Neural progenitor cell (in vitro differentiated cells): Measurements from ENCODE around the gene TBC1D14. TPM values are rescaled to one million over a fixed set of nuclear protein-coding genes. Genes with fewer than 3 reads are reported as not detected.
A peak's percentile ranks its signal among the peaks of the same experiment; 100 is the strongest.

Experiments used
- DNase-seq: peaks from one replicate; pipeline ENCODE4 v3.0.0-alpha.2; 2016; ENCODE audit warnings: low spot score
- H2AFZ ChIP-seq: fragments of 200-600 bp; sonication (generic); replicated peaks from 2 replicates; pipeline ENCODE4 v1.6.1; 2016; ENCODE audit warnings: antibody characterized with exemption
- H3F3A ChIP-seq: fragments of 200-600 bp; sonication (generic); 2 replicates; pipeline ENCODE4 v1.6.1; 2016; ENCODE audit warnings: antibody characterized with exemption, low read depth
- H3K27ac ChIP-seq: fragments of 200-600 bp; sonication (generic); 2 replicates; pipeline ENCODE4 v1.5.1; 2016; ENCODE audit warnings: mild to moderate bottlenecking
- H3K27me3 ChIP-seq: fragments of 200-600 bp; sonication (generic); 2 replicates; pipeline ENCODE4 v1.6.1; 2016; ENCODE audit warnings: mild to moderate bottlenecking, moderate library complexity
- H3K36me3 ChIP-seq: fragments of 200-600 bp; sonication (generic); 2 replicates; pipeline ENCODE4 v1.5.1; 2016
- H3K4me1 ChIP-seq: fragments of 200-600 bp; sonication (generic); 2 replicates; pipeline ENCODE4 v1.6.1; 2016; ENCODE audit warnings: mixed run types
- H3K4me2 ChIP-seq: fragments of 200-600 bp; sonication (generic); 2 replicates; pipeline ENCODE4 v1.6.1; 2016
- H3K4me3 ChIP-seq: fragments of 200-600 bp; sonication (generic); 2 replicates; pipeline ENCODE4 v1.5.1; 2016
- H3K79me2 ChIP-seq: fragments of 200-600 bp; sonication (generic); 2 replicates; pipeline ENCODE4 v1.6.1; 2016; ENCODE audit warnings: low read depth
- H3K9ac ChIP-seq: fragments of 200-600 bp; sonication (generic); 2 replicates; pipeline ENCODE4 v1.6.1; 2016
- H3K9me3 ChIP-seq: fragments of 200-600 bp; sonication (generic); 2 replicates; pipeline ENCODE4 v1.5.1; 2016; ENCODE audit warnings: low read depth
- H4K20me1 ChIP-seq: fragments of 200-600 bp; sonication (generic); 2 replicates; pipeline ENCODE4 v1.6.1; 2016; ENCODE audit warnings: low read depth
- H3K27ac Mint-ChIP-seq: 3 replicates; pipeline ENCODE4 v1.8.0; 2021; ENCODE audit warnings: mixed read lengths
- H3K27me3 Mint-ChIP-seq: 2 replicates; pipeline ENCODE4 v1.8.0; 2022; ENCODE audit warnings: low read depth, mild to moderate bottlenecking, inconsistent platforms, moderate library complexity, mixed read lengths; ENCODE audit not compliant: insufficient read depth
- H3K36me3 Mint-ChIP-seq: 3 replicates; pipeline ENCODE4 v1.8.0; 2021; ENCODE audit warnings: mixed read lengths
- H3K4me1 Mint-ChIP-seq: 3 replicates; pipeline ENCODE4 v1.8.0; 2021; ENCODE audit warnings: mixed read lengths
- H3K4me3 Mint-ChIP-seq: 3 replicates; pipeline ENCODE4 v1.8.0; 2021; ENCODE audit warnings: mild to moderate bottlenecking, moderate library complexity, mixed read lengths
- H3K9me3 Mint-ChIP-seq: 3 replicates; pipeline ENCODE4 v1.8.0; 2020; ENCODE audit warnings: mixed read lengths
- CTCF ChIP-seq: fragments of 200-600 bp; sonication (generic); IDR thresholded peaks from 2 replicates; pipeline ENCODE4 v1.5.1; 2017; ENCODE audit warnings: antibody characterized with exemption, mild to moderate bottlenecking
- EZH2 ChIP-seq: fragments of 200-600 bp; sonication (generic); IDR thresholded peaks from 2 replicates; pipeline ENCODE4 v1.6.1; 2017; ENCODE audit warnings: antibody characterized with exemption, mild to moderate bottlenecking, moderate library complexity
- EZH2phosphoT487 ChIP-seq: fragments of 200-600 bp; sonication (generic); IDR thresholded peaks from 2 replicates; pipeline ENCODE4 v1.6.1; 2017; ENCODE audit warnings: antibody characterized with exemption
- total RNA-seq: library from RNA; depleted of rRNA; stranded (reverse); fragments of >200 nt; gene quantifications from 2 replicates; pipeline ENCODE4 v1.2.3, GENCODE V29; 2015; ENCODE audit warnings: low replicate concordance

The TBC1D14 gene
- total RNA-seq, 1 donor from 2014 or later = 47.9 TPM

- Histone ChIP-seq H2AFZ (no peak overlapping the region), H3K4me3 (no peak overlapping the region), H3K27ac (no peak overlapping the region), H3K9ac (no peak overlapping the region), H3K79me2 (peaks cover 23% of the 10 kb centered on the region), H3F3A (peaks cover 17% of the 10 kb centered on the region), H3K9me3 (no peaks in the 10 kb centered on the region), H3K27me3 (peaks cover 35% of the 10 kb centered on the region), H3K4me1 (peaks cover 8% of the 10 kb centered on the region), H4K20me1 (peaks cover 31% of the 10 kb centered on the region), H3K36me3 (no peaks in the 10 kb centered on the region), H3K4me2 (no peak overlapping the region)
- Mint-ChIP-seq H3K36me3 (peaks cover 9% of the 10 kb centered on the region), H3K4me1 (peaks cover 29% of the 10 kb centered on the region), H3K4me3 (no peak overlapping the region), H3K9me3 (peaks cover 5% of the 10 kb centered on the region), H3K27me3 (peaks cover 9% of the 10 kb centered on the region), H3K27ac (no peak overlapping the region)
- TF ChIP-seq EZH2 = no peak
- no peak for TF ChIP-seq EZH2phosphoT487
- no peak for TF ChIP-seq CTCF
- DNase-seq = no peak
Observed at GRCh38 chr4:7040765-7041164, 131.1 kb downstream of the TBC1D14 start.

GRCh38 chr4:7041246-7041645, 131.6 kb downstream of the TBC1D14 start:
- Histone ChIP-seq H3K9ac (no peak overlapping the region), H3K9me3 (no peaks in the 10 kb centered on the region), H3K4me2 (peak overlapping the region; percentile 90), H3F3A (peaks cover 17% of the 10 kb centered on the region), H3K27me3 (peaks cover 35% of the 10 kb centered on the region), H3K27ac (no peak overlapping the region), H2AFZ (no peak overlapping the region), H3K4me1 (peaks cover 8% of the 10 kb centered on the region), H3K4me3 (no peak overlapping the region), H3K36me3 (no peaks in the 10 kb centered on the region), H3K79me2 (peaks cover 28% of the 10 kb centered on the region), H4K20me1 (peaks cover 36% of the 10 kb centered on the region)
- Mint-ChIP-seq H3K36me3 (peaks cover 9% of the 10 kb centered on the region), H3K4me3 (peak overlapping the region; percentile 92), H3K4me1 (peaks cover 29% of the 10 kb centered on the region), H3K9me3 (peaks cover 5% of the 10 kb centered on the region), H3K27ac (peak overlapping the region; percentile 42), H3K27me3 (peaks cover 9% of the 10 kb centered on the region)
- DNase-seq = no peak
- no peak for TF ChIP-seq EZH2
- no peak for TF ChIP-seq CTCF
- TF ChIP-seq EZH2phosphoT487 = no peak

- Histone ChIP-seq H3K4me2 (peak overlapping the region; percentile 90), H3K27me3 (peaks cover 35% of the 10 kb centered on the region), H3K9ac (no peak overlapping the region), H4K20me1 (peaks cover 43% of the 10 kb centered on the region), H3K27ac (no peak overlapping the region), H2AFZ (peak overlapping the region; percentile 74), H3K9me3 (no peaks in the 10 kb centered on the region), H3K4me1 (peaks cover 8% of the 10 kb centered on the region), H3K4me3 (peak overlapping the region; percentile 67), H3K36me3 (no peaks in the 10 kb centered on the region), H3K79me2 (peaks cover 35% of the 10 kb centered on the region), H3F3A (peaks cover 17% of the 10 kb centered on the region)
- Mint-ChIP-seq H3K4me3 (peak overlapping the region; percentile 92), H3K27me3 (peaks cover 9% of the 10 kb centered on the region), H3K27ac (peak overlapping the region; percentile 97), H3K9me3 (peaks cover 5% of the 10 kb centered on the region), H3K36me3 (peaks cover 11% of the 10 kb centered on the region), H3K4me1 (peaks cover 33% of the 10 kb centered on the region)
- no peak for TF ChIP-seq EZH2phosphoT487
- no peak for TF ChIP-seq EZH2
- TF ChIP-seq CTCF = no peak
- peak; percentile 14 for DNase-seq
Observed at GRCh38 chr4:7041801-7042502, 132.3 kb downstream of the TBC1D14 start.
